HepG2 (cell line): ENCODE measurements around the gene EIF2AK2. TPM values are rescaled to one million over a fixed set of nuclear protein-coding genes. Genes with fewer than 3 reads are reported as not detected.
A peak's percentile ranks its signal among the peaks of the same experiment; 100 is the strongest.

Experiments used
- CHCHD3 ChIP-seq: sonication (generic); formaldehyde crosslinking; IDR thresholded peaks from 2 replicates; pipeline ENCODE4 v1.8.0; 2022; ENCODE audit warnings: mild to moderate bottlenecking, missing genetic modification reagents, moderate library complexity
- IRX3 ChIP-seq: sonication (generic); formaldehyde crosslinking; IDR thresholded peaks from 2 replicates; pipeline ENCODE4 v1.8.1; 2023; ENCODE audit warnings: mild to moderate bottlenecking, low read depth, missing genetic modification reagents, borderline replicate concordance
- KLF9 ChIP-seq: IDR thresholded peaks from 2 replicates; pipeline ENCODE4 v1.6.1; 2016; ENCODE audit warnings: low read depth
- MTA1 ChIP-seq: sonication (generic); formaldehyde crosslinking; IDR thresholded peaks from 2 replicates; pipeline ENCODE4 v1.4.0; 2020; ENCODE audit warnings: missing genetic modification reagents, mild to moderate bottlenecking, borderline replicate concordance
- MTF1 ChIP-seq: sonication (generic); formaldehyde crosslinking; IDR thresholded peaks from 2 replicates; pipeline ENCODE4 v1.5.0; 2020; ENCODE audit warnings: missing genetic modification reagents
- PAWR ChIP-seq: sonication (generic); formaldehyde crosslinking; IDR thresholded peaks from 2 replicates; pipeline ENCODE4 v1.4.0; 2020; ENCODE audit warnings: missing genetic modification reagents, mild to moderate bottlenecking, borderline replicate concordance
- STAG1 ChIP-seq: sonication (generic); formaldehyde crosslinking; IDR thresholded peaks from 2 replicates; pipeline ENCODE4 v1.4.0; 2020; ENCODE audit warnings: missing genetic modification reagents
- YEATS4 ChIP-seq: sonication (generic); formaldehyde crosslinking; IDR thresholded peaks from 2 replicates; pipeline ENCODE4 v1.4.0; 2020; ENCODE audit warnings: missing genetic modification reagents, borderline replicate concordance
- ZFYVE20 ChIP-seq: sonication (generic); formaldehyde crosslinking; IDR thresholded peaks from 2 replicates; pipeline ENCODE4 v1.8.0; 2023; ENCODE audit warnings: low read depth, mild to moderate bottlenecking, moderate library complexity, missing genetic modification reagents, borderline replicate concordance
- ZNF180 ChIP-seq: sonication (generic); formaldehyde crosslinking; IDR thresholded peaks from 2 replicates; pipeline ENCODE4 v1.4.0; 2020; ENCODE audit warnings: low read depth, missing genetic modification reagents, borderline replicate concordance
- ZNF766 ChIP-seq: sonication (generic); formaldehyde crosslinking; IDR thresholded peaks from 2 replicates; pipeline ENCODE4 v1.5.0; 2020; ENCODE audit warnings: missing genetic modification reagents, borderline replicate concordance
- ZNF777 ChIP-seq: sonication (generic); formaldehyde crosslinking; IDR thresholded peaks from 2 replicates; pipeline ENCODE4 v1.4.0; 2020; ENCODE audit warnings: missing genetic modification reagents
- polyA plus RNA-seq, 8 experiments: library from polyadenylated mRNA; depleted of rRNA in 3 of 8; stranded (reverse) in 7 of 8; unstranded in 1 of 8; fragments of >200 nt; fragmentation: Illumina TruSeq in 4 of 8; extraction: Trizol in 4 of 8; gene quantifications; 2 replicates each; pipeline versions ENCODE4 v1.2.1 to v1.2.3, GENCODE V29; 2011 to 2016; ENCODE audit warnings: low read depth in 4 of 8, missing spikeins in 1 of 8, mixed read lengths in 1 of 8; ENCODE audit not compliant: insufficient read depth in 1 of 8
- total RNA-seq, 5 experiments: library from RNA; depleted of rRNA; stranded (reverse); fragments of >200 nt; fragmentation: Illumina TruSeq; extraction: Trizol; gene quantifications; 2 replicates each; pipeline ENCODE4 v1.2.3, GENCODE V29; 2016; ENCODE audit warnings: low read depth in 1 of 5
- TF ChIP-seq, protein P1 (sequence below): sonication (generic); formaldehyde crosslinking; IDR thresholded peaks from 2 replicates; pipeline ENCODE4 v1.4.0; 2020; ENCODE audit warnings: mild to moderate bottlenecking, missing genetic modification reagents
- TF ChIP-seq, protein P2 (sequence below): sonication (generic); formaldehyde crosslinking; conservative IDR thresholded peaks from 2 replicates; pipeline ENCODE4 v1.4.0; 2020; ENCODE audit warnings: missing genetic modification reagents
- TF ChIP-seq, protein P3 (sequence below): sonication (generic); formaldehyde crosslinking; IDR thresholded peaks from one replicate; pipeline ENCODE4 v1.5.1; 2020; ENCODE audit warnings: mild to moderate bottlenecking, missing genetic modification reagents; ENCODE audit errors: not compliant biosample characterization

EIF2AK2 gene
- total and polyA plus RNA-seq, 2 of the 13 experiments (the other 11 are each of a cell fraction or from before 2014, with no cell fraction given) = 10.2 to 26.1 TPM

DNA sequence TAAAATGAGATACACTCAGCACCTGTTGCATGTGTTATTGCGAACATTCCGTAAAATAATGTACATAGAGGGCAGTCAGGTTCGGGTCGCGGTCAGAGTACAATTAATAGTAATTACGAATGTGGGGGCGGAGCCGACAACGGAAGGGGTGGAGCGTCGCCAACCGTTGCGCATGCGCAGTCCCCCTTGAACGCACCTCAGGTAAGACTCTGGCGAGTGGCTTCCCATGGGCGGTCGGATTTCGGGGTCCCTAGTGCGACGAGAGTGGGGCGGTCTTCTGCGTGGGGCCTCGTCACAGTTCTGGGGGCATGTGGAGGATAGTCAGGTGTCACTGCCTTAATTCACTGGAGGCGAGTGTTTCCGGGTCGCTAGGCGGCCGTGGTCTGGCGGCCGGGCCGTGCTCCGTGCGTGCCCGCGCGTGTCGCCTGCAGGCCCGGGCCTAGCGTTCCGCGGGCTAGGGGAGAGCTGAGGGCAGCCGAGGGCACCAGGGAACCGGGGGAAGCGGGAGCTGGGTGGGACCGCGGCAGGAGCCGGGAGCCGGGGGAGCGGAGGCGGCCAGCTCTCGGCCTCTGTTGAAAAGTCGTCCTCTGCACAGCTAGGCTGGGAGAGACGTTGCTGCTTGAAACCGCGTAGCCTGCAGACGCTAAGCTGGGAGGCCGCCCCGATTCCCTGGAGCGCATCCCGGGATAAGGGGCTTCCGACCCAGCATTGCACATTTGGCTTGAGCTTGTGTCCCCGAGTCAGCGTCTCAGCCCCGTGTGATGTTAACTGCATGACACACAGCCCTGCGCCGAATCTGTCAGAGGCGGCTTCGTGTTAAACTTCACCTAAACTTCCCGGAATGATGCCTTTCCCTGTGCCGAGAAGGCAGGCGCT lies 39.8 kb upstream of the EIF2AK2 start, which contains the start of gene CEBPZOS (continued):
- TF ChIP-seq, protein P1, sequence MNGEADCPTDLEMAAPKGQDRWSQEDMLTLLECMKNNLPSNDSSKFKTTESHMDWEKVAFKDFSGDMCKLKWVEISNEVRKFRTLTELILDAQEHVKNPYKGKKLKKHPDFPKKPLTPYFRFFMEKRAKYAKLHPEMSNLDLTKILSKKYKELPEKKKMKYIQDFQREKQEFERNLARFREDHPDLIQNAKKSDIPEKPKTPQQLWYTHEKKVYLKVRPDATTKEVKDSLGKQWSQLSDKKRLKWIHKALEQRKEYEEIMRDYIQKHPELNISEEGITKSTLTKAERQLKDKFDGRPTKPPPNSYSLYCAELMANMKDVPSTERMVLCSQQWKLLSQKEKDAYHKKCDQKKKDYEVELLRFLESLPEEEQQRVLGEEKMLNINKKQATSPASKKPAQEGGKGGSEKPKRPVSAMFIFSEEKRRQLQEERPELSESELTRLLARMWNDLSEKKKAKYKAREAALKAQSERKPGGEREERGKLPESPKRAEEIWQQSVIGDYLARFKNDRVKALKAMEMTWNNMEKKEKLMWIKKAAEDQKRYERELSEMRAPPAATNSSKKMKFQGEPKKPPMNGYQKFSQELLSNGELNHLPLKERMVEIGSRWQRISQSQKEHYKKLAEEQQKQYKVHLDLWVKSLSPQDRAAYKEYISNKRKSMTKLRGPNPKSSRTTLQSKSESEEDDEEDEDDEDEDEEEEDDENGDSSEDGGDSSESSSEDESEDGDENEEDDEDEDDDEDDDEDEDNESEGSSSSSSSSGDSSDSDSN (CRISPR knock-in tag) = peak; percentile 99
- TF ChIP-seq MTA1 (CRISPR knock-in tag) (peak; percentile 97), CHCHD3 (peak; percentile 93; the same call in 1 of the 2 replicates), ZFYVE20 (CRISPR knock-in tag) (peak; percentile 85; the same call in 1 of the 2 replicates), ZNF180 (CRISPR knock-in tag) (no peak), MTF1 (CRISPR knock-in tag) (no peak), ZNF766 (CRISPR knock-in tag) (no peak), IRX3 (CRISPR knock-in tag) (peak; percentile 97), STAG1 (CRISPR knock-in tag) (no peak), ZNF777 (CRISPR knock-in tag) (peak; percentile 77), KLF9 (CRISPR knock-in tag) (no peak), PAWR (CRISPR knock-in tag) (no peak), YEATS4 (CRISPR knock-in tag) (peak; percentile 97)
- TF ChIP-seq, protein P2, sequence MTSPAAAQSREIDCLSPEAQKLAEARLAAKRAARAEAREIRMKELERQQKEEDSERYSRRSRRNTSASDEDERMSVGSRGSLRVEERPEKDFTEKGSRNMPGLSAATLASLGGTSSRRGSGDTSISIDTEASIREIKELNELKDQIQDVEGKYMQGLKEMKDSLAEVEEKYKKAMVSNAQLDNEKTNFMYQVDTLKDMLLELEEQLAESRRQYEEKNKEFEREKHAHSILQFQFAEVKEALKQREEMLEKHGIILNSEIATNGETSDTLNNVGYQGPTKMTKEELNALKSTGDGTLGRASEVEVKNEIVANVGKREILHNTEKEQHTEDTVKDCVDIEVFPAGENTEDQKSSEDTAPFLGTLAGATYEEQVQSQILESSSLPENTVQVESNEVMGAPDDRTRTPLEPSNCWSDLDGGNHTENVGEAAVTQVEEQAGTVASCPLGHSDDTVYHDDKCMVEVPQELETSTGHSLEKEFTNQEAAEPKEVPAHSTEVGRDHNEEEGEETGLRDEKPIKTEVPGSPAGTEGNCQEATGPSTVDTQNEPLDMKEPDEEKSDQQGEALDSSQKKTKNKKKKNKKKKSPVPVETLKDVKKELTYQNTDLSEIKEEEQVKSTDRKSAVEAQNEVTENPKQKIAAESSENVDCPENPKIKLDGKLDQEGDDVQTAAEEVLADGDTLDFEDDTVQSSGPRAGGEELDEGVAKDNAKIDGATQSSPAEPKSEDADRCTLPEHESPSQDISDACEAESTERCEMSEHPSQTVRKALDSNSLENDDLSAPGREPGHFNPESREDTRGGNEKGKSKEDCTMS (CRISPR knock-in tag) = no peak; the same call in 1 of the 2 replicates
- TF ChIP-seq, protein P3, sequence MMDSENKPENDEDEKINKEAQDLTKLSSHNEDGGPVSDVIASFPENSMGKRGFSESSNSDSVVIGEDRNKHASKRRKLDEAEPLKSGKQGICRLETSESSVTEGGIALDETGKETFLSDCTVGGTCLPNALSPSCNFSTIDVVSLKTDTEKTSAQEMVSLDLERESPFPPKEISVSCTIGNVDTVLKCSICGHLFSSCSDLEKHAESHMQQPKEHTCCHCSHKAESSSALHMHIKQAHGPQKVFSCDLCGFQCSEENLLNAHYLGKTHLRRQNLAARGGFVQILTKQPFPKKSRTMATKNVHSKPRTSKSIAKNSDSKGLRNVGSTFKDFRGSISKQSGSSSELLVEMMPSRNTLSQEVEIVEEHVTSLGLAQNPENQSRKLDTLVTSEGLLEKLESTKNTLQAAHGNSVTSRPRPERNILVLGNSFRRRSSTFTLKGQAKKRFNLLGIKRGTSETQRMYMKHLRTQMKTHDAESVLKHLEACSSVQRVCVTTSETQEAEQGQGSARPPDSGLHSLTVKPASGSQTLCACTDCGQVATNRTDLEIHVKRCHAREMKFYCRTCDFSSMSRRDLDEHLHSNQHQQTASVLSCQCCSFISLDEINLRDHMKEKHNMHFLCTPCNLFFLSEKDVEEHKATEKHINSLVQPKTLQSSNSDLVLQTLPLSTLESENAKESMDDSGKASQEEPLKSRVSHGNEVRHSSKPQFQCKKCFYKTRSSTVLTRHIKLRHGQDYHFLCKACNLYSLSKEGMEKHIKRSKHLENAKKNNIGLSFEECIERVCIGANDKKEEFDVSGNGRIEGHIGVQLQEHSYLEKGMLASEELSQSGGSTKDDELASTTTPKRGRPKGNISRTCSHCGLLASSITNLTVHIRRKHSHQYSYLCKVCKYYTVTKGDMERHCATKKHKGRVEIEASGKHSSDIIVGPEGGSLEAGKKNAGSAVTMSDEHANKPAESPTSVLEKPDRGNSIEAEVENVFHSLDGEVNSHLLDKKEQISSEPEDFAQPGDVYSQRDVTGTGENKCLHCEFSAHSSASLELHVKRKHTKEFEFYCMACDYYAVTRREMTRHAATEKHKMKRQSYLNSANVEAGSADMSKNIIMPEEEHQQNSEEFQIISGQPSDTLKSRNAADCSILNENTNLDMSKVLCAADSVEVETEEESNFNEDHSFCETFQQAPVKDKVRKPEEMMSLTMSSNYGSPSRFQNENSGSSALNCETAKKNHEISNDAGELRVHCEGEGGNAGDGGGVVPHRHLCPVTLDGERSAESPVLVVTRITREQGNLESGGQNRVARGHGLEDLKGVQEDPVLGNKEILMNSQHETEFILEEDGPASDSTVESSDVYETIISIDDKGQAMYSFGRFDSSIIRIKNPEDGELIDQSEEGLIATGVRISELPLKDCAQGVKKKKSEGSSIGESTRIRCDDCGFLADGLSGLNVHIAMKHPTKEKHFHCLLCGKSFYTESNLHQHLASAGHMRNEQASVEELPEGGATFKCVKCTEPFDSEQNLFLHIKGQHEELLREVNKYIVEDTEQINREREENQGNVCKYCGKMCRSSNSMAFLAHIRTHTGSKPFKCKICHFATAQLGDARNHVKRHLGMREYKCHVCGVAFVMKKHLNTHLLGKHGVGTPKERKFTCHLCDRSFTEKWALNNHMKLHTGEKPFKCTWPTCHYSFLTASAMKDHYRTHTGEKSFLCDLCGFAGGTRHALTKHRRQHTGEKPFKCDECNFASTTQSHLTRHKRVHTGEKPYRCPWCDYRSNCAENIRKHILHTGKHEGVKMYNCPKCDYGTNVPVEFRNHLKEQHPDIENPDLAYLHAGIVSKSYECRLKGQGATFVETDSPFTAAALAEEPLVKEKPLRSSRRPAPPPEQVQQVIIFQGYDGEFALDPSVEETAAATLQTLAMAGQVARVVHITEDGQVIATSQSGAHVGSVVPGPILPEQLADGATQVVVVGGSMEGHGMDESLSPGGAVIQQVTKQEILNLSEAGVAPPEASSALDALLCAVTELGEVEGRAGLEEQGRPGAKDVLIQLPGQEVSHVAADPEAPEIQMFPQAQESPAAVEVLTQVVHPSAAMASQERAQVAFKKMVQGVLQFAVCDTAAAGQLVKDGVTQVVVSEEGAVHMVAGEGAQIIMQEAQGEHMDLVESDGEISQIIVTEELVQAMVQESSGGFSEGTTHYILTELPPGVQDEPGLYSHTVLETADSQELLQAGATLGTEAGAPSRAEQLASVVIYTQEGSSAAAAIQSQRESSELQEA (CRISPR knock-in tag) = peak; percentile 70
